Omental fat pad (tissue), 4 donors: Measurements from ENCODE around the gene SMARCB1. TPM values are rescaled to one million over a fixed set of nuclear protein-coding genes. Genes with fewer than 3 reads are reported as not detected.

ENCODE experiments used
- ATAC-seq: fragments of 150-250 bp; one replicate; pipeline ENCODE4 v1.9.1; 2016; ENCODE audit warnings: mild to moderate bottlenecking, moderate library complexity; ENCODE audit not compliant: low FRiP score
- DNase-seq: peaks from one replicate; pipeline ENCODE4 v3.0.0-alpha.2; 2019; ENCODE audit warnings: low spot score
- CTCF ChIP-seq, 3 donors: fragments of 450-650 bp; IDR thresholded peaks; one replicate each; pipeline ENCODE4 v1.5.1; 2016 to 2017; ENCODE audit warnings: antibody characterized with exemption in 3 of 3, mild to moderate bottlenecking in 3 of 3, moderate library complexity in 2 of 3
- total RNA-seq, 4 donors: library from RNA; depleted of rRNA; stranded (reverse); fragments of >200 nt; gene quantifications; one replicate each; pipeline ENCODE4 v1.1.0, GENCODE V29; 2016

SMARCB1 gene
- total RNA-seq, 4 donors from 2014 or later = 38.8 to 50.9 (median 47.6) TPM

DNA sequence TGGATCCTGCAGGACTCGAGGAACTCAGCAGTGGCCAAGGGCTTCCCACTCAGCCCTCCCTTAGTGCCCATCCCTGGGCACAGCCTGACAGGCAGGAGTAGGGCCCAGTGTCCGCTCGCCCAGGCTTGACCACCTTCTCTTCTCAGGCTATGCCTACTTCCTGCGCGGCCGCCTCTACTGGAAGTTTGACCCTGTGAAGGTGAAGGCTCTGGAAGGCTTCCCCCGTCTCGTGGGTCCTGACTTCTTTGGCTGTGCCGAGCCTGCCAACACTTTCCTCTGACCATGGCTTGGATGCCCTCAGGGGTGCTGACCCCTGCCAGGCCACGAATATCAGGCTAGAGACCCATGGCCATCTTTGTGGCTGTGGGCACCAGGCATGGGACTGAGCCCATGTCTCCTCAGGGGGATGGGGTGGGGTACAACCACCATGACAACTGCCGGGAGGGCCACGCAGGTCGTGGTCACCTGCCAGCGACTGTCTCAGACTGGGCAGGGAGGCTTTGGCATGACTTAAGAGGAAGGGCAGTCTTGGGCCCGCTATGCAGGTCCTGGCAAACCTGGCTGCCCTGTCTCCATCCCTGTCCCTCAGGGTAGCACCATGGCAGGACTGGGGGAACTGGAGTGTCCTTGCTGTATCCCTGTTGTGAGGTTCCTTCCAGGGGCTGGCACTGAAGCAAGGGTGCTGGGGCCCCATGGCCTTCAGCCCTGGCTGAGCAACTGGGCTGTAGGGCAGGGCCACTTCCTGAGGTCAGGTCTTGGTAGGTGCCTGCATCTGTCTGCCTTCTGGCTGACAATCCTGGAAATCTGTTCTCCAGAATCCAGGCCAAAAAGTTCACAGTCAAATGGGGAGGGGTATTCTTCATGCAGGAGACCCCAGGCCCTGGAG lies 3.3 kb upstream of the SMARCB1 start:
- ATAC-seq (no peak), DNase-seq (no peak)
- TF ChIP-seq CTCF (IDR thresholded peaks at IDR 0.05) = no peak

DNA sequence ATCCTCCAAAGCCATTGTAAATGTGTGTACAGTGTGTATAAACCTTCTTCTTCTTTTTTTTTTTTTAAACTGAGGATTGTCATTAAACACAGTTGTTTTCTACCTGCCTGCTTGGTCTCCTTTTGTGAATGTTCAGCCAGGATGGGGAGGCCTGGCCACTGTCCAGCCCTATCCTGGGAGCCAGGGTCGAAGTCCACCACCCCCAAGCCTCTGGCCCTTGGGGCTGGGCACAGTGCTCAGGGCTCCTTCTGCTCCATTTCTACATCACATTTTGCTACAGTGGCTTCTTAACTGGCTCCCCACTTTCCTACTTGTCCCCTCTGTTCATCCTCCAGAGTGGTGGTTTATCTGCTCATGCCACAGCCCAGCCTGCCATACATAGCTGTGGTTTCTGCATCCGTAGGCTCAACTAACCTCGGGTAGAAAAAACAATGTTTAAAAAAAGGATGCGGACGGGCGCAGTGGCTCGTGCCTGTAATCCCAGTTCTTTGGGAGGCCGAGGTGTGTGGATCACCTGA lies 2.5 kb upstream of the SMARCB1 start:
- no peak for TF ChIP-seq CTCF (IDR thresholded peaks at IDR 0.05)
- ATAC-seq = no peak
- DNase-seq = no peak

GRCh38 chr22:23786261-23786710 lies 480 bp upstream of the SMARCB1 start:
- TF ChIP-seq CTCF (IDR thresholded peaks at IDR 0.05) = no peak
- DNase-seq = no peak
- ATAC-seq = no peak

DNA sequence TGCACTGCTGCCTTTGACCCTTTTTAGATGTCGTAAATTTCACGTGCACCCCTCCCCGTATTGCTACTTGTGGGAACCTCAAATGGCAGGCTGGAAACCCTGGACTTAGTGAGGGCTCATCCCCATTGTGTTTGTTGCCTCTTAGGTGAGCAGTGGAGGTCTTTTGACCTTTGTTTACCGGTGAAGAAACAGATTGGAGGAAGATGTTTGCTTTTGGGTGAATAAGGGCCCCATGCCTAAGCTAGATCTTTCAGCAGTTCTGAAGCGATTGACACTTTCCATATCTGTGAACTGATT lies 782 bp downstream of the SMARCB1 start:
- no peak for TF ChIP-seq CTCF (IDR thresholded peaks at IDR 0.05)
- ATAC-seq = no peak

DNA sequence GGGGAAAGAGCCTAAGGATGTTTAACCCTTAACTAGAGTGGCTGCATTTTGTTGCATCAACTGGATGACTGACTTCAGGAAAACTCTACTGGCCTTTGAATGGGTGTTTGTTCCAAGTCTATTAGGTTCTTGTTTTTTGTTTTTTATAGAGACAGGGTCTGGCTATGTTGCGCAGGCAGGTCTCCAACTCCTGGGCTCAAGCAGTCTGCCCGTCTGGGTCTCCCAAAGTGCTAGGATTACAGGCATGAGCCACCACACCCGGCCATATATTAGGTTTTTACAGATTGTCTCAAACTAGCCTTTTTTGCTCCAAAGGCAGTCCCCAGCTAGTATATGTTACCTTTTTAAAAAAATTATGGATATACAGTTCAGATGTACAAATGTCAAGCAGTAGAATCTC lies 1.1 kb downstream of the SMARCB1 start:
- DNase-seq (no peak), ATAC-seq (no peak)
- no peak for TF ChIP-seq CTCF (IDR thresholded peaks at IDR 0.05)

More for the DNA sequence above, 782 bp downstream of the SMARCB1 start:
- no peak for DNase-seq

DNA sequence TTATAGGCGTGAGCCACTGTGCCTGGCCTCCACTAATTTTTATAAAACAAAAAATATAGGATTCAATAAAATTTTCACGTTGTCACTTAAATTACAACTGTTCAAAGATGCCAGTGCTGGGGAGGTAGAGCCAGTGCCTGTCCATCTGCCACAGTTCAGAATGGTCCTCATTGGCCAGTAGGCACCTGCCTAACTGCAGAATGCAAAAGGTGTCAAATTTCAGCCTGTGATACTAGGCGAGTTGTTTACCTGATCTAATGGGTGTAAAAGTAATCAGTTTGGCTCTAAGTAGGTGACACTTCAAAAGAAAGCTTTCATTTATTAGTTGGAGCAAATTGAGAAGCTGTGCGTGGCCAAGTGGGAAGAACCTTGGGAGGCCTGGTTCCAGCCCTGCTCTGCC lies 2.4 kb downstream of the SMARCB1 start:
- no peak for DNase-seq
- no peak for ATAC-seq
- TF ChIP-seq CTCF (IDR thresholded peaks at IDR 0.05) = no peak

- no peak for ATAC-seq
- DNase-seq = no peak
- no peak for TF ChIP-seq CTCF (IDR thresholded peaks at IDR 0.05)
These were observed 2.9 kb downstream of the SMARCB1 start for GRCh38 chr22:23789638-23790037.
